Umbilical cord (tissue), 2 donors: ENCODE data around the gene ZSCAN23. TPM values are rescaled to one million over a fixed set of nuclear protein-coding genes. Genes with fewer than 3 reads are reported as not detected.
"Not testable (repeated sequence)": the region's sequence is repeated elsewhere in the genome, so short reads cannot be mapped to it uniquely, and the experiment has no call there.

Source experiments
- DNase-seq: peaks from one replicate; pipeline ENCODE4 v3.0.0-alpha.2; 2015; ENCODE audit warnings: low spot score
- total RNA-seq: library from RNA; depleted of rRNA; stranded (reverse); fragments of >200 nt; gene quantifications from one replicate; pipeline ENCODE4 v1.2.3, GENCODE V29; 2014; ENCODE audit warnings: low replicate concordance; ENCODE audit not compliant: insufficient read depth

Gene ZSCAN23
- total RNA-seq, 1 donor from 2014 or later, result 6.5 TPM

DNA sequence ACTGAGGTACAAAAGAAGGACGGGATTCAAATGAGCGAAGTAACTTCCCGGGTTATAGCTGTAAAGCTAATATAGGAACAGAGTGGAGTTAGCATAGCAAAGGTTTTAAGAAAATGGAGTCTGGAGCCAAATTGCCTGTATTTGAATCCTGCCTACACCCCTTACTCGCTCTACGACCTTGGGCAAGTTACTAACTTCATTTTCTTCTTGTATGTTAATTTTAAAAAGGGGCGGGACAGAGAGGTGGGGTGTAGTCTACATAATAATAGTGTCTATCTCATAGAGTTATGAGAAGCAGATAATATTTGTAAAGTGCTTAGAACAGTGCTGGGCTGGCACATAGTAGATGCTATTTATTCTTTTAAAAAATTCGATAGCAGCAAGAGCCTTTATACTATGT is 705 bp downstream of the ZSCAN23 start:
- no peak for DNase-seq

DNA sequence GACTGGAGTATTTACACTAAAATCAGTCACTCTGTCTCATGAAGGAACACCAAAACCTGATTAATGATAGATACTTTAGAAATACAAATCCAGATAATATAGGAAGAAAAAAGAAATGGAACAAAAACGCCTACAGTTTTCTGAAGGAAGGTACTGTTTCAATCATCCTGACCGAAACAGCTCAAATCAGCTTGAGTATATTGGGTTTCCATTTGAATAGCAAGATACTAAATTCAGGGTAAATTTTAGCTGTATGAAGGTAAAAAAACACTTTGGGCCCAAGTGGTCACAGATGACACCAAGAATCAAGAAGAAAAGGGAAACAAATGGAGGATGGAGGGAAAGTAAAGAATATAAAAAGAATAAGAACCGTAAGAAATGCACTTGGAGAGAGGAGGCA is 6.9 kb downstream of the ZSCAN23 start:
- no peak for DNase-seq

DNA sequence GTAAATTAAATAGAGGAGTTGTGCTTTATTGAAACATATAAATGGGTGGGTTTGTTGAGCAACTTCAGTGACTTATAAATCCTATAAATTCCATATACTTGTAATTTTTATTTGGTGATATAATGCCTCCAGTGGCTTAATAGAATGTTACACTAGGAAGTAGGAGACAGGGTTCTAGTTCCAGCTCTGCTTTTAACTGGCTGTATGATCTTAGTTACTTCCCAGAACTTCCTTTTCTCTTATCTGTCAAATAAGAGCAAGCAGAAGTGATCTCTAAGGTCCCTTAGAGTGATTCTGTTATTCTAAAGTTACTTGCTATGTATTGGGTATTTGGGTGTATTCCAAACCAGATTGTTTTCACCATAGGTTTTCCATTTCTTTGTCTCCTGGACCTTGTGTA is 10.2 kb downstream of the ZSCAN23 start:
- no peak for DNase-seq

DNA sequence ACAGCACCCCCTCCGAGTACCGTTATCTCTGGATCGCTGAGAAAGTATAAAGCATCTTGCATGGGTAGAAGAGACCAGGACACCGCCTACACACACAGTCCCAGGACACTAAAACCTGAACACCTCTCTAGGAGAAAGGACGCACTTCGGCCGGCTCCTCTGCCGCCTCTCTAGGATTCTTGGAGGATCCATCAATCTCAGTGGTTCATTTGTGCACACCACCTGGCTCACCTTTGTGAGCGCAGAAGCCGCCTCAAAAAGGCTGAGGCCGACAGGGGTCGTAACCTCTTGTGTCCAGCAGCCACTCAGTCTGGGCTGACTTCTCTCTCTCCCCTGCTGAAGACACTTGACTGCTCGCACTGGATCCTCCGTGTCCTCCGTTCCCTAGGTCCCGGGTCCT is 13.5 kb downstream of the ZSCAN23 start:
- no peak for DNase-seq

DNA sequence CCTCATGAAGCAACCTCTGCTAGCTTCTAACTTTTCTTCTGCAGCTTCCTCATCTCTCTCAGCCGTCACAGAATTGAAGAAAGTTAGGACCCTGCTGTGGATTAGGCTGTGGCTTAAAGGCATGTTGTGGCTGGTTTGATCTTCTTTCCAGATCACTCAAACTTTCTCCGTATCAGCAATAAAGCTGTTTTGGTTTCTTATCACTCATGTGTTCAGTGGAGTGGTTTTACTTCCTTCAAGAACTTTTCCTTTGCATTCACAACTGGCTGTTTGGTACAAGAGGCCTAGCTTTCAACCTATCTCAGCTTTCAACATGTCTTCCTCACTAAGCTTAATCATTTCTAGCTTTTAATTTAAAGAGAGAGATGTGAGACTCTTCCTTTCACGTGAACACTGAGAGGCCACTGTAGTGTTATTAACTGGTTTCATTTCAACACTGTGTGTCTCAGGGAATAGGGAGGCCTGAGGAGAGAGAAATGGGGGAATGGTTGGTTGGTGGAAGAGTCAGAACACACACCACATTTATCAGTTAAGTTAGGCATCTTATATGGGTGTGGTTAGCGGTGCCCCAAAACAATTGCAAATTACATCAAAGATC is 17.2 kb downstream of the ZSCAN23 start:
- DNase-seq, result no peak

DNA sequence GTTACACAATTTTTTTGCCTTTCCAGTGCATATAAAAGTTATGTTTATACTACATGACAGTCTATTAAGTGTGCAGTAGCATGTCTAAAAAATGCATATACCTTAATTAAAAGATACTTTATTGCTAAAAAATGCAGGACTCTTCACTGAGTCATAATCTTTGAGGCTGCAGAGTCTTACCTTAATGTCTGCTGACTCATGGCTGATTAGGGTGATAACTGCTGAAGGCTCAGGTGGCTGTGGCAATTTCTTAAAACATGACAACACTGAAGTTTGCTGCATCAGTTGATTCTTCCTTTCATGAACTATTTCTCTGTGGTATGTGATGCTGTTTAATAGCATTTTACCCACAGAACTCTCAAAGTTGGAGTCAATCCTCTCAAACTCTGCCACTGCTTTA is 19.1 kb downstream of the ZSCAN23 start:
- no peak for DNase-seq

DNA sequence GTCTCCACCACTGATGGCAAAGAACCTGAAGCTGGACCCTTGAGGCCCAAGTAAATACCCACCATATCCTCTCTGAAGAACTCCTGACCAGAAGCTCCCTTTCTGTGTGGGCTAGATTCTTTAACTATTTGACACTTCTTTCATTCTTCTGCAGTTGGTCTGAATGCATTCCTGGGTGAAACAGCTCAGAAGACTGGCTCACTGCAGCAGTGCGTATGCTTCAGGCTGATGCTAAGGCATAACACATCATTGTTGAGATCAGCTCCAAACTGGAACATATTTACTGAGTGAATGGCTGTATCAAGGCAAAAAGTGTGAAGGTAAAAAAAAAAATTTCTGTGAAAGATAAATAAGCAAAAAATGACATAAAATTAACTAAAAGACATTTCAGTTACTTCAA is 19.7 kb downstream of the ZSCAN23 start:
- DNase-seq, result no peak

DNA sequence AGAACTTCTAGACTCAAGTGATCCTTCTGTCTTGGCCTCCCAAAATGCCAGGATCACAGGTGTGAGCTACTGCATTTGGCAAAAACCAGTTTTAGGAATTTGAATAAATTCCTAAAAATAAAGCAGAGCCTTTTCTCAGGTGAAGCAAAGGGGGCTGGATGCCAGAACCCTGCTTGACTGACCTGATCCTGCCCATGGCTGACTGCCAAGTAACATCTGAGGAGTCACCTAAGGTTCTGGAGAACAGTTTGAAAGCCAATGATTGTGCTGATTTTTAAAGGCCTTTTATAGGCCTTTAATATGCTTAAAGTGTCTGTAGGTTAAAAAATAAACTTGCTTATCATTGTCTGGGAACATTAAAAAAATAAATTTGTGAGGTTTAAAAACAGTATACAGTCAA is 29.6 kb downstream of the ZSCAN23 start:
- DNase-seq, result no peak

DNA sequence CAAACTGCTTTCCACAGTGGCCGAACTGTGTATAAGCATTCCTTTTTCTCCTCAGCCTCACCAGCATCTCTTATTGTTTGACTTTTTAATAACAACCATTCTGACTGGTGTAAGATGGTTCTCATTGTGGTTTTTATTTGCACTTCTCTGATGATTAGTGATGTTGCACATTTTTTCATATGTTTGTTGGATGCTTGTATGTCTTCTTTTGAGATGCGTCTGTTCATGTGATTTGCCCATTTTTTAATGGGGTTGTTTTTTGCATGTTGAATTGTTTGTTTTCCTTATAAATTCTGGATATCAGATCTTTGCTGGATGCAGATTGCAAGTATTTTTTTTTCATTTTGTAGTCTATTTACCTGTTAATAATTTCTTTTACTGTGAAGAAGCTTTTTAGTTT is 32.5 kb downstream of the ZSCAN23 start:
- no peak for DNase-seq

DNA sequence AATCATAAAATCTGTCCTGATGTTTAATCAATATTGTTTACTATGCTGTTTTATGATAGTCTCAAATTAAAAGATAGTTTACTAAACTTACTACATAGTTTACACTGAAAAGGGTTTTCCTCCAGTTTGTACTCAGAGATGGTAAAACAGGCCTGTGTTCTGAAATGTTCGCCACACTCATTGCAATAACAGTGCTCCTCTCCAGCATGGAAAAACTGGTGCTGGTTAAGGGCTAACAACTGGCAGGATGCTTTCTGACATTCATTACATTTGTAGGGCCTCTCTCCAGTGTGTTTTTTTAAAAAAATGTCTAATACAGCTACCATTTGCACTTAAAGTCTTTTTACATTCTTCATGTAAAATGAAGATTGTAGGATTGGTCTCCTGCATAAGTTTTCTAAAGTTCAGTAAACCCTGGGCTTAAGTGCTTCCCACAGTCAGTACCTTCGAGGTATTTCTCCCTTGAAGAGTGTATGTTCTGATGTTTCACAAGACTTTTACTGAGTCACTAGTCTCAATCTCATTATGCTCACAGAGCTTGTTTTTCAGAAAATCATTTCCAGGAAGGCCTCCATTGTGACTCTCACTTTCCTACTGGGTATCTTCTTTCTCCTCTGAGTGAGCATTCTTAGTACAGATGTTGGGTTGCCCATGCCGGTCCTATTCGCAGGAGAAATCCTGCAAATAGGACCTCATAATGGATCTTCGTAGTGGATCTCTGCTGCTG is 35.1 kb downstream of the ZSCAN23 start:
- no peak for DNase-seq

DNA sequence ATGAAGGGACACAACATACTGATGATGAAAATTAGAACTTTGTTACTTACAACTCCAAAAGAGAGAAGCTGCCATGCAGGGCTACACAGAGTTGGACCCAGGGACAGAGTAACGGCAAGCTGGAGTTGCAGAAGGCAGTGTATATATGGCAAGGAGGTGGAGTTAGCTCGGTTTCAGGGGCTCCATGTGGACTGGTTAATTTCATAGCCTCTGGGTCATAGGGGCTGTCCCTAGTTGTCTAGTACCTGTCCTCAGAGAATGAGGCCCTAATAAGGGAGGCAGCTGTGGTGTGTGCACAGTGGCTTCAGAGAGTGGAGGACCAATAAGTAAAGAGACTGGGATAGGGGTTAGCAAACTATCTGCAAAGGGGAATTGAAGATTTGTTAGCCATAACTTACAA is 35.9 kb downstream of the ZSCAN23 start:
- DNase-seq, result no peak

DNA sequence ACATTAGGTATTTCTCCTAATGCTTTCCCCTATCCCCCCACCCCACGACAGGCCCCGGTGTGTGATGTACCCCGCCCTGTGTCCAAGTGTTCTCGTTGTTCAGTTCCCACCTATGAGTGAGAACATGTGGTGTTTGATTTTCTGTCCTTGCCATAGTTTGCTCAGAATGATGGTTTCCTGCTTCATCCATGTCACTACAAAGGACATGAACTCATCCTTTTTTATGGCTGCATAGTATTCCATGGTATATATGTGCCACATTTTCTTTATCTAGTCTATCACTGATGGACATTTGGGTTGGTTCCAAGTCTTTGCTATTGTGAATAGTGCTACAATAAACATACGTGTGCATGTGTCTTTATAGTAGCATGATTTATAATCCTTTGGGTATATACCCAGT is 39.4 kb downstream of the ZSCAN23 start:
- not testable (repeated sequence) for DNase-seq

DNA sequence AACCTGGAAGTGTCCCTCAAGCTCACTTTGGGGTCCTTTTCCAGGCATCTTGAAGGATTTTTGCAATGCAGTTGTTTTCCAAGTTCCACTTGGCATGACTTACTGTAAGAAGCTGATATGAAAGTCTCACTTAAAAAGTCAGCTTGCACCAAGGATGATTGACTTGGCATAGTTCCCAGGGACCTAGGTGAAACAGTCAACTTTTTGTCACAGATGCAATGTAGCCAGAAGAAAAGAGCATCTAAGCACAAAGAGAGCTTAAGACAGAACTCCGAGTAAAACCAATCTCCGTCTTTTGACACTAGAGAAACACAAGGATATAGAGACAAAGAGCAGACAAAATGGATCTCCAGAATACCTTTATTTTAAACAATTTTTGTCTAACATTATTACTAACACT is 41.1 kb downstream of the ZSCAN23 start:
- no peak for DNase-seq

DNA sequence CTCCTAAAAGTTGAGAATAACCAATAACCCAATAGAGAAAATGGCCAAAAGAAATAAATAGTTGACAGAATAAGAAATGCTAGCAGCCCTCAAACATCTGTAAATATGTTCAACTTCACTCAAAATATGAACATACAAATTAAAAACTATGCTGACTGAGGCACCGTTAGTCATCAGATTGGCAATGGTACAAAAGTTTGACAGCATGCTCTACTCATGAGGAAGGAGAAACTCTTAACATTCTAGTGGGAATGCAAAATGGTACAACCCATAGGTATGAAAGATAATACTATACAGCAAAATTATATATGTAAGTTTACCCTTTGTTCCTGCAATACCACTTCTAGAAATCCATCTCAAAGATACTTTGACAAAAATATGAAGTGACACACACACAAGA is 42.1 kb downstream of the ZSCAN23 start:
- no peak for DNase-seq

DNA sequence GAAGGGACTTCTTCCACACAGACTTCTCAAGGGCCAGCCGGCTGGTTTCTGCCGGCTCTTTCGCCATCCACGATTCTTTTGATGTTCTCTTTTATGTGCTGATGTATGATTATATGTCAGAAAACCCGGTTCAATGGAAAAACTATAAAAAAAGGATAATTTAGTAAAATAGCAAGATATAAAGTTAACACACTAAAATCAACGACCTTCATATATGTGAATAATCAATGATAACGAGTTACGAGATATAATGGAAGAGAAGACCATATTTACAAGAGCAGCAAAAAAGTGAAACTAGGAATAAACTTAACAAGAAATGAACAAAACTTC is 43.2 kb downstream of the ZSCAN23 start:
- DNase-seq, result no peak

DNA sequence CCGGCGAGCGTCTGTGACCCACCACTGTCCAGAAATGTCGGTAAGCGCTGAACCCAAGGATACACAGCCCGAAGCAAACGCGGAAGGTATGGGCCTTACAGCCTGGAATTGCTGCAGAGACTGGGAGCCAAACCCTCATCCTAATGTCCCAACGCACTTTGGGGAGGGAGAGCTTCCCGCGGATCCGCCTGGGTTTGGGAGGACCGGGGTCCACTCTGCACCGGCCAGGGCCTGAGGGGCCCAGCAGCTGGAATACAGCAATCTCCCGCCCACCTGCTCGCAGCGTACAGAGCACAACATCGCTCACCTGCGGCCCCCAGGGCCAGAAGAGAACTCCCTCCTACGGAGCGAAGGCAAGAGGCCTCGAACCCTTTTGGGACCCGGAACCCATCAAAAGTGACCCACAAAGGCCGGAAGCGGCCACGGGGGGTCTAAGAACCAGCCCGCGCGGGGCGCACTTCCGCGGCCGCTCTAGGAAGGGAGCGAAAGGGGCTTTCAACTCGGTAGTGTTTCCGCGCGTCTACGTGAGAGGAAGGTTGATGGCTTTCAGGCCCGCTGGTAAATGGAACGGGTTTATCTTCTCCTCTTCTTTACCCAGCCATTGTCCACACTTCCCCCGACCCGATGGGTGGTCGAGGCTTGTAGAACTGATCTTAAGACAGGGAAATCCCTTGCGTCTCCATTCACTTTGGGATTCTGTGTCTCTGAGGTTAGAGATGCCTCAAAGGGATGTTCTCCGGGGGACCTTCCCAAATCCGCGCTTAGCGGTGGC is 43.8 kb downstream of the ZSCAN23 start, which contains the start of gene ZSCAN12:
Gene ZSCAN12, minus strand, starts transcription at position 398 of the 772 bp plus-strand sequence. CDS start 1,342 bp downstream, outside the sequence.
- peak; percentile 88 for DNase-seq

DNA sequence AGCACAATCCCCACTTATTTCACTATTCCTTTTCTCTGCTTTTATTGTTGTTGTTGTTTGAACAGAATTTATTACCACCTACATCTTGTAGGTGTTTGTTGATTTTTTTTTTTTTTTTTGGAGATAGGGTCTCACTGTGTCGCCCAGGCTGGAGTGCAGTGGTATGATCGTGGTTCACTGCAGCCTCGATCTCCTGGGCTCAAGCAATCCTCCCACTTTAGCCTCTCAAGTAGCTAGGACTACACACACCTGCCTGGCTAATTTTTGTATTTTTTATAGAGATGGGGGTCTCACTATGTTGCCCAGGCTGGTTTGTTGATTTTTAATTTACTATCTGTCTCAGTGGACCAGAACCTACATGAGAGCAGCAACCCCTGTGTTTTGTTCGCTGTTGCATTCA is 47.4 kb downstream of the ZSCAN23 start:
- no peak for DNase-seq

DNA sequence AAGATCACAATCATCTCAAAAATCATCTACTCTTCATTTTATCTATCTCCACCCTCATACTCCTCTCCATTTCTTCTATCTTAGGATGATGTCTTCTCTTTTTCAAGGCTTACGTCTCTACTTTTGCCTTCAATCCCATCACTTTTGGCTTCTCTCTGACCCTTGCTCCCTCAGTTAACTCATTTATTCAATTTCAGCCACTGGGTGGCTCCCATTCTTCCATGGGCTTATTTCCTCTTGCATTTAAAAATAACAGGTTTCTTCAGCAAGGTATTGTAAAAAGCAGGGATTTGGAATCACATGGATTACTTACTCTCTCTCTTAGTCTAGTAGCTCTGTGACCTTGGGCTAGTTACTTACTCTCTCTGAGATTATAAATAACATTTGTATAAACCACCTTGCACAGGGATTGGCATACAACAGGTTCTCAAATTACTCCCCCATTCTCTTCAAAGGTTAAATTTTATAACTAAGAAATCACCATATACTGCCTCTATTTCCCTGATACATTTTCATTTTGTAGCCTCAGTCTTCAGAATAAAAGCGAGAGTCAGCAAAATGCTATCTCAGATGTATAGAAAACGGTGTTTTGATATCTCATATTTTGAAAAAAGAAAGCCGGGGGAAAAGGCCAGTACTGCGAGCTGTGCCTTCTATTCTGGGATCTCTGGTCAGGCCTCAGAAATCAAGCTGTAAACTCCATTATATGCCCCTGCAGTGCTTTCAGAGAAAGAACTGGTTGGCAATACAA is 49.2 kb downstream of the ZSCAN23 start:
- DNase-seq, result no peak

DNA sequence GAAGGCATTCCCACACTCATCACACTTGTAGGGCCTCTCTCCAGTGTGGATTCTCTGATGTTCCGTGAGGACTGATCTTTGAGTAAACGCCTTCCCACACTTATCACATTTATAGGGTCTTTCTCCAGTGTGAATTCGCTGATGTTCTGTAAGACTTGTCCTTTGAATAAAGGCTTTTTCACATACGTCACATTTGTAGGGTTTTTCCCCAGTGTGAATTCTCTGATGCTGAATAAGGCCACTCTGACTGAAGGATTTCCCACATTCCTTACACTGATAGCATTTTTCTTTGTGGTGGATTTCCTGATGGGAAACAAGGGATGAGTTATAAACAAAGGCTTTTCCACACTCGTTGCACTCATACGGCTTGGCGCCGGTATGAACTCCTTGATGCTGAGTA is 52.6 kb downstream of the ZSCAN23 start:
- DNase-seq, result no peak

DNA sequence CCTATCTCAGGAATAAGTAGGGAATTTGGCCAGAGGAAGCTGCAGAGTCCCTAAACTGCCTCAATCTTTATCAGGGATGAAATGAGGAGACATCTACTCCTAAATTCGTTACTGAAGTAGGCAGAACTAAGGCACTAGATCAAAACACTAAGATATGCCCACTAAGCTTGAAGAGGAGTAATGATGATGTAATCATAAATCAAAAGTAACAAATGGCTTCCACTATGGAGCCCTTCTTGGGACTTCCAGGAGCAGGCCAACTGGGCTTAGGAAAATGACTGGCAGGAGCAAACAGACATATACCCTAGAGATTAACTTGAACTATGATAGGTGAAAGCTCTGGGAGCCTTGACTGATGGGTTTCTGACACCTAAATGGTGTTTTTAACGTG is 59.2 kb downstream of the ZSCAN23 start:
- no peak for DNase-seq

DNA sequence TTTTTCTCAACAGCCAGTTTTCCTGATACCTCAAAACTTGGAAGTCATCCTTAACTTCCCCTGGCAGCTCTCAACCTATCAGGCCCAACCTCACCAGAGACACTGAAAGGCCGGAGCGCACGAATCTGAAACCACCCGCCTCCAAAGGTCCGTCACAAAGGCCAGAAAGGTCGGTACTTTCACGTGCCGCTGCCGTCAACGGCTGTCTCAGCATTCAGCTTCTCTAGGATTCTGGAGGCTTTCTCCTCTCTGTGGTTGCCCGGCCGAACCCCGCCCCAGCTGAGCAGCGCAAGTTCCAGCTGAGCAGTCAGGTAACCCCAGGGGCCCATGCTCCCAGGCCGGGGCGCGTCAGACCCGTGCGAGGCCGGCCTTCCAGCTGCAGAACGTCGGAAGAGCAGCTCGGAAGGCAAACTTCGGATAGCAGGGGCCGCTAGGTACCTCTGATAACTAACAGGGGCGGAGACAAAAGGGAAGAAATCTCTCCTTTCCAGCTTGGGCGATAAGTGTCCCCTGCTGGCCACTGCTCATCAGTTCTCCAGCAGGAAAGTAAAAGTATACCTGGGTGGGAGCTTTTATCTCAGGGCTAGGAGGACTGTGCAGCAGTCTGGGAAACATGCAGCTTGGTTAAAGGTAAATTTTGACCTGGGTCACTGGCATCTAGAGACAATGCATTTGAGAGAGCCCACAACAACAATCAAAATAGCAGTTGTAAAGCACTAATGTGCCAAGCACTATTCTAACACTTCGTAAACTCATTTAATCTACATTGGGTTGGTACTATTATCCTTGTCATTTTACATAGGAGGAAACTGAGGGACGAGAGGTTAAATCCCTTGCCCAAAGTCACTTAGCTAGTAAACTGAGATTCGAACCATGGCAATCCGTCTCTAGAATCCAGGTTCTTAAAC is 59.8 kb downstream of the ZSCAN23 start:
- peak; percentile 92 for DNase-seq
